Activated CD4-positive, alpha-beta T cell treated with anti-CD3 and anti-CD28 coated beads, Interleukin-2, amount 50 U/mL, for 1 hour (primary cell): Measurements from ENCODE around the gene CERKL.
"Not testable (repeated sequence)": the region's sequence is repeated elsewhere in the genome, so short reads cannot be mapped to it uniquely, and the experiment has no call there.

Experiments used
- DNase-seq: peaks from one replicate; pipeline ENCODE4 v3.0.0-alpha.2; 2020

Gene CERKL, protein sequence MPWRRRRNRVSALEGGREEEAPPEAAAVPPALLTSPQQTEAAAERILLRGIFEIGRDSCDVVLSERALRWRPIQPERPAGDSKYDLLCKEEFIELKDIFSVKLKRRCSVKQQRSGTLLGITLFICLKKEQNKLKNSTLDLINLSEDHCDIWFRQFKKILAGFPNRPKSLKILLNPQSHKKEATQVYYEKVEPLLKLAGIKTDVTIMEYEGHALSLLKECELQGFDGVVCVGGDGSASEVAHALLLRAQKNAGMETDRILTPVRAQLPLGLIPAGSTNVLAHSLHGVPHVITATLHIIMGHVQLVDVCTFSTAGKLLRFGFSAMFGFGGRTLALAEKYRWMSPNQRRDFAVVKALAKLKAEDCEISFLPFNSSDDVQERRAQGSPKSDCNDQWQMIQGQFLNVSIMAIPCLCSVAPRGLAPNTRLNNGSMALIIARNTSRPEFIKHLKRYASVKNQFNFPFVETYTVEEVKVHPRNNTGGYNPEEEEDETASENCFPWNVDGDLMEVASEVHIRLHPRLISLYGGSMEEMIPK

DNA sequence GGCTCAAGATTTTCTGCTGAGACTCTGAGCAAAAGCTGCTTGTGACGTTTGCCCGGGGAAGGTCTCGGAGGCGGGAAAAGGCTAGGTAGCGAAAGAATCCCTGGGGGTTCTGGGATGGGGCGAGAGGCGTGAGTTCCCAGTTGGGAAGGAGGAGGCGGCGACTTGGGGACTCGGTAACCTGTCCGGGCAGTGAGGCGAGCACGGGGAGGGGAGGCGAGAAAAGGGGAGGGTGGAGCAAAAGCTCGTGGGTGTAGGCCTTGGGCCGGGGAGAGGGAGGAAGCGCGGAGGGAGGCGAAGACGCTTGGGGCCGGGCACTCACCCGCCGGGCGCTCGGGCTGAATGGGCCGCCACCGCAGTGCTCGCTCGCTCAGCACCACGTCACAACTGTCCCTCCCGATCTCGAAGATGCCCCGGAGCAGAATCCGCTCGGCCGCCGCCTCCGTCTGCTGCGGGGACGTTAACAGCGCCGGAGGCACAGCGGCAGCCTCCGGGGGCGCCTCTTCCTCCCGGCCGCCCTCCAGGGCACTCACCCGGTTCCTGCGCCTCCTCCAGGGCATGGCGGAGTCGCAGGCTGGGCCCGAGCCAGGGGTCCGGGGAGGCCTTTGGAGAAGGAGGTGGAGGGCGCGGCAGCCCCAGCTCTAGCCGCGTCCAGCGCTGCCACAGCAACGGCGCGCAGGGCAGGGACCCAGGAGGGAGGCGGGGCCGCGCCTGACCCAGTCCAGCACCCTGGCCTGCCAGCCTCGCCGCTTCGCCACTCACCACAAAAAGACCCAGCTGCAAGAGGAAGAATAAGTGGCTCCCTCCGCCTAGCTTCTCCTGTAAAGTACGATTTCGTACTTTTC lies at the start of gene CERKL:
Gene CERKL (minus strand): TSS at position 656 of the 842 bp plus-strand sequence. CDS start 99 bp downstream, at position 557.
- no peak for DNase-seq

DNA sequence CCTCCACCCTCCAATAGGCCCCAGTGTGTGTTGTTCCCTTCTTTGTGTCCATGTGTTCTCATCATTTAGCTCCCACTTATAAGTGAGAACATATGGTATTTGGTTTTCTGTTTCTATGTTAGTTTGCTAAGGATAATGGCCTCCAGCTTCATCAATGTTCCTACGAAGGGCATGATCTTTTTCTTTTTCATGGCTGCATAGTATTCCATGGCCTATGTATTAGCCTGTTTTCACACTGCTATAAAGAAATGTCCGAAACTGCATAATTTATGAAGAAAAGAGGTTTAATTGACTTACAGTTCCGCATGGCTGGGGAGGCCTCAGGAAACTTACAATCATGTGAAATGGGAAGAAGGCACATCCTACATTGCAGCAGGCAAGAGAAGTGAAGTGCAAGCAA lies 45.6 kb upstream of the CERKL start:
- DNase-seq = not testable (repeated sequence)

DNA sequence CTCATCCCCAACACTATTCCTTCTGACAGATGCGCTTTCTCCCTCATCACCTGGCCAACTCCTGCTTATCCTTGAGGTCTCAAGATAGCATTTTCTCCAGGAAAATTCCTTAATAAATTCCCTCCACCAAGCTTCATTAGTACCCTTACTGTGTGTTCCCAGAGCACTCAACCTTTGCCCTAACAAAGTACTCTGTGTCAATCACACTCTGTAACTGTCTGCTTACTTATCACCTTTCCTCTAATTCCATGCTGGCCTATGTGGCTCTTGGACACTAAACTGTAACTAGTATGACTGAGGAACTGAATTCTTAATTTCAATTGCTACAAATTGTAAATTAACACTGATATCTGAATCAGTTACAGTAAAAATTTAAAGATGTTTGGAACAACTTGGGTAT lies 41.3 kb upstream of the CERKL start:
- DNase-seq = no peak

DNA sequence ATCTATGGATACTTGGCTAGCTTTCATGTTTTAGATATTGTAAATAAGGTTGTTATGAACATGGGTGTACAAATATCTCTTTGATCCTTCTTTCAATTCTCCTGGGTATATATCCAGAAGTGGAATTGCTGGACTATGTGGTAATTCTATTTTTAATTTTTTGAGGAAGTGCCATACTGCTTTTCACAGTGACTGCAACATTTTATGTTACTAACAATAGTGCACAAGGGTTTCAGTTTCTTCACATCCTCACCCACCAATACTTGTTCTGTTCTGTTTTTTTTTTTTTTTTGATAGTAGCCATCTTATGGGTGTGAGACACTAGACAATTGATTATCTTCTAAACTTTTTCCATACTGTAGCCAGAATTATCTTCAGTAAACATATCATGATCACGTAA lies 40.7 kb upstream of the CERKL start:
- no peak for DNase-seq

DNA sequence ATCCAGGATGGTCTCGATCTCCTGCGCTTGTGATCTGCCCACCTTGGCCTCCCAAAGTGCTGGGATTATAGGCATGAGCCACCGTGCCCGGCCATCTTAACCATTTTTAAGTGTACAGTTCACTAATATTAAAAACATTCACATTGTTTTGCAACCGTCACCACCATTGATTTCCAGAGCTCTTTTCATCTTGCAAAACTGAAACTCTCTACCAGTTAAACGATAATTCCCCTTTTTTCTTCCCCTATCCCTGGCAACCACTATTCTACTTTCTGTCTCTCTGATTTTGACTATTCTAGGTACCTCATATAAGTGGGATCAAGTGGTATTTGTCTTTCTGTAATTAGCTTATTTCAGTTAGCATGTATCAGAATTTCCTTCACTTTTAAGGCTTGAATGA lies 40.2 kb upstream of the CERKL start:
- no peak for DNase-seq

DNA sequence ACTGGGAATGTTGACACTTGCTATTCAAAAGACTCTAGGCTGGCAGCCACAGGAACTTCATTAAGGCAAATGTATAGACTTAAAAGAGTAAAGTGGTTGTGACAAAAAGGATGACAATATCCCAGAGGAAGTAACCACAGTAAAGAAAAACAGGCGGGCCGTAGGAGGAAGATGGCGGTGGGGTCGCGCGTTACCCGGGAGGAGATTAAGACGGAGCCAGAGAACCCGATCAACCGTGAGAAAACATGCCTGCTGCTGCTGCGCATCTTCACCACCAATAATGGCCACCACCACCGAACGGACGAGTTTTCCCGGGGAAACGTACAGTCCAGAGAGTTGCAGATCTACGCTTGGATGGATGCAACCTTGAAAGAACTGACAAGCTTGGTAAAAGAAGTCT lies 37.4 kb upstream of the CERKL start:
- no peak for DNase-seq

DNA sequence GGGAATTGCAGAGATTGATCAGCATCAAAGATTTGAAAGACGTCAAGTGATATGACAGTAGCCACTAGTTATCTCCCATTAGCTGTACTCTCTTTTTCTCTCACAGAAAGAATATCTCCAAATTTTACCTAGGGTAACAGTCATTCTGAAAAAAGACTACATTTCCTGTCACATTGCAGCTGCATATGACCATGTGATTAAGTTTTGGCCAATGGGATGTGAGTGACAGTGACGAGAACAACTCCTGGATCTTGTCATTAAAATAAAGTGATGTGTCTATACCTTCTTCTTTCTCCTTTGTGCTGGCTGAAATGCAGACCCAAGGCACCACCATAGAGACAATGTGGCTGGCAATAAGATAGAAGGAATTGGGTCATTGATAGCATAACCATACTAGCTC lies 34.0 kb upstream of the CERKL start:
- DNase-seq = no peak

DNA sequence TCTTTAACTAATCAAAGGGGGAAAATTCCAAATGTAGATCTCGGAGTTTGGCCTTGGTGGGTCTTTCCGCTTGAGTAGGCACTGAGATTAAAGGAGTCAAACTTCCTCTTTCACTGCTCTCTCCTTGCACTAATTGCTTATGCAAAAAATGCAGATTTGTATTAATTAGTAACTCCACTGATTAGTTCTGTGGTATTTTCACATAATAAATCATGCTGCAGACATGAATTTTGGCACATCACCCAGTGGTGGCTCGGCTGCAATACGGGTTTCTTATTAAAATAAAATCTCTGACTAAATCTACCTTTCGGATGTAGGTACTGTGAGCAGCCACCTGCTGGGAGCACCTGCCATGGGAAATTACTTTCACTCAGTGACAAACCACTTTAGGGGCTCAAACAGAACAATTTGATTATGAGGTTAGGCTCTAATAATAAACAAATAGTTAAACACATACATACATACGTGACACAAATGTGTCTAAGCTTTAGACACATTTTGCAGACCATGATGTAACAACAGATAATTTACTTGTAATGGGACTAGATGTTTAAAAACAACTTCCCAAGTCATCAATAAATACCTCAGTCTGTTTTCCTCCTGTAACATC lies 29.8 kb upstream of the CERKL start:
- no peak for DNase-seq

DNA sequence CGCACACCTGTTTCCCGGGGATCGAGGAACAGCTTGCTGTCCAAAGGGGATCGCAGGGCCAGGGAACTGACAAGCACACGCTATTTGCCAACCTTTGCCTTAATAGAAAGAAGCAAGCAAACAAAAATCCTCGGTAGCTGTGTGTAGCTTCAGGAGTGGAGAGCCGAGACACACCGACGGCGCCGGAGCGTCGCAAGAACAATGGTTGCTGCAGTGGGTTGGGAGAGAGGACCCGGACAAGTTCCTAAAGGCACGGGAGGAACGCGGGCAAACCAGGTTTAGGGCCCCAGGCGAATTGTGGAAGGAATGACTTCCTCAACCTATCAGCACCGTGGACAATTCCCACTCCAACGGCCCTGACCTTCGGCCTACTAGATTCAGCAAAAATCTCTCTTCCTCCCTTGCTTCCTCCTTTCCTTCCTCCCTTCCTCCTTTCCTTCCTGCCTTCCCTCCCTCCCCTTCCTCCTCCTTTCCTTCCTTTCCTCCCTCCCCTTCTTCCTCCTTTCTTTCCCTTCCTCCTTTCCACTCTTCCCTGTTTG lies 28.3 kb upstream of the CERKL start:
- no peak for DNase-seq

DNA sequence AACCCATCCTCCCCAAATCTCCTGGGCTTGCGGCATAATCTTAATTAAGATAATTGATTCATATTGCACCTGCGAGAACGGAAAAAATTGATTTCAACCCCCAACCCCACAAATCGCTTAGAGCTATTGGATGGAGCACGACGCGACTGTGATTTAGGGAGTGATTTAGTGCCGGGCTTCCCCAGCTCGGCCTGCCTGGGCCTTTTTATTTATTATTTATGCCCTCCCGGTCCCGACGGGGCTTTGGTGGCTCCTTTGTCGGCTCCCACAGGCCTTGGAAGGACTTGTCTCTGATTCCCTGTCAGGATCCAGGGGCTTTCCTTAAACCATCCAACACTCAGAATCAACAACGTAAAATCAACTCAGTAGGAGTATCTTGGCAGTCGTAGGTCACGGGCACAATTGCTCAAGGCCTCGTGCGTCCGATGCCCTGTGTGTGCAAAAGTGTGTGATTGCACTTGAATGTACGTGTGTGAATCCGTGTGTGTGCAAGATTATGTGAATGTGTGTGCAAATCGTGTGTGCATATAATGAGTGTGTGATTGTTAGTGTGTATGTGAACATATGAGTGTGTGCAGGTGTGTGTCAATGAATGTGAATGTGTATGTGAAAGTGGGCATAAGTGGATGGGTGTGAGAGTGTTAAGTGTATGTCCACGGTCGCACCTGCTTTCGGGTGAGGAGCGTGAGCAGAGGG lies 27.7 kb upstream of the CERKL start:
- DNase-seq = no peak

DNA sequence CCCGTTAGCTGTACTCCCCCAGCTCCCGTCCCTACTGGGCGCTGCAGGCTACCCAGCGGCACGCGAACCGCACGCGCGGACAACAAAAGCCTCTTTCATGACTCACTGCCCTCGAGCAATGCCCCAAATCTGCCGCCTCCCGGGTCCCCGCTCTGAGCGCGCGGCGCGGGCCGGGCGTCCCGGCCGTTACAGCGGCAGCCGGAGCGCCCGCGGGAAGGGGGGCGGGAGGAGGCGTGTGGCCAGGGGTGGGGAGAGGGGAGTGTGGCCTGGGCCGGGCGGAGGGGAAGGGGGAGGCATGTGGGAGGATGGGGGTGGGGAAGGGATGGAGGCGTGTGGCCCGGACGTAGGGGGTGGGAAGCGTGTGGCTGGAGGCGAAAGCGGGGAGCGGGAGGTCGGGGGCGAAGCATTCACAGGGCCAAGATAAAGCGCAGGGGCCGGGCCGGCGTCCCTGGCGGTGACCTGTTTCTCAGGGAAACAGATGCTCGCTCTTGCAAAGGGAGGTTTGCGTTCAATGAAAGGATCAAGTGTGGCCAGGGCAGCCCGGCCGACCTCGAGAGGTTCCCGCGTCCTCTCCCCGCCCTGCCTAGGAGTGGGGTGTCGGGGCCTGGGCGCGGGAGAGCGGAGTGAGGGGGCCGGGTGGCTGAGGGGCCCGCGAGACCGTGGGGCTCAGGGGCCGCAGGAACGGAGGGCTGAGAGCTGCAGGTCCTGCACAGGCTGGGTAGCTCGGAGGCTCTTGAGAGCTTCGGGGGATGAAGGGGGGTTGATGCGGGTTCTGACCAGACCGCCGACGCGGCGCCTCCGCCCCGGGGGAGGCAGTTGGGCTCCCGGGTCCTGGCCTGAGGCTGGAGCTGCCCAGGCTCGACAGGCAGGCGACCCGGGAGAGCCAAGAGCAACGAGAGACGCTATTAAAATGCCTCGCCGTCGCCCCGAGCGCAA lies 26.9 kb upstream of the CERKL start:
- DNase-seq = no peak

DNA sequence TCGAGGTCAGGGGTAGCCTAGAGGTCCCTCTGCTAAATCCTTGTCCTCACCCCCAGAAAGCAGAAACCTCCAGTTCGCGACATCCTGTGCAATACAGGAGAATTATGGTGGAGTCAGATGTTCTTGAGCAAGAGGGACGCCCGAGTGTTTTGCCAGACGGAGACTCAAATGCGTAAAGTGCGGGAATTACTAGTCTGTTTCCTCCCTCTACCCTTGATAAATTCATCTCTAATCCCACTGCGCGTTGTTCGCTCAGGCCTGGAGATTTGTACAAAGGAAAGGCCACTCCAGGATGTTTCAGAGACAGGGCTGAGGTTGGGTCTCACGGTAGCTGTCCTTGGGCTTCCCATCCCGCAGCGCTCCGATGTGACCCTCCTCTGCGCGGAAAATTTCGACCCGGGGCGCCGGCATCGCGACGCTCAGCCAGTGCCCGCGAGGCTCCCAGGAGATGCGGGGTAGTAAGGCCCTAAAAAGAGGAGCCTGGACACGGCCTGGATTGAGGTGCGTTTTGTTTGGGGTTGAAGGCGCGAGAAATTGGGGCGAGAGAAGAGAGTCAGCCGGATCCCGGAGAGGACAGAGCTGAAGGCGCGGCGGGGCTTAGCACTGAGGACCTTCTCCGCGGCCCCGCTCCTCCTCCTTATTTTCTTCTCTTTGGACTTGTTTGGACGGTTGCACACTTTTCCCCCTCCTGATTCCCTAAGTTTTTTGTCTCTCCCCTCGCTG lies 26.1 kb upstream of the CERKL start:
- DNase-seq = no peak

DNA sequence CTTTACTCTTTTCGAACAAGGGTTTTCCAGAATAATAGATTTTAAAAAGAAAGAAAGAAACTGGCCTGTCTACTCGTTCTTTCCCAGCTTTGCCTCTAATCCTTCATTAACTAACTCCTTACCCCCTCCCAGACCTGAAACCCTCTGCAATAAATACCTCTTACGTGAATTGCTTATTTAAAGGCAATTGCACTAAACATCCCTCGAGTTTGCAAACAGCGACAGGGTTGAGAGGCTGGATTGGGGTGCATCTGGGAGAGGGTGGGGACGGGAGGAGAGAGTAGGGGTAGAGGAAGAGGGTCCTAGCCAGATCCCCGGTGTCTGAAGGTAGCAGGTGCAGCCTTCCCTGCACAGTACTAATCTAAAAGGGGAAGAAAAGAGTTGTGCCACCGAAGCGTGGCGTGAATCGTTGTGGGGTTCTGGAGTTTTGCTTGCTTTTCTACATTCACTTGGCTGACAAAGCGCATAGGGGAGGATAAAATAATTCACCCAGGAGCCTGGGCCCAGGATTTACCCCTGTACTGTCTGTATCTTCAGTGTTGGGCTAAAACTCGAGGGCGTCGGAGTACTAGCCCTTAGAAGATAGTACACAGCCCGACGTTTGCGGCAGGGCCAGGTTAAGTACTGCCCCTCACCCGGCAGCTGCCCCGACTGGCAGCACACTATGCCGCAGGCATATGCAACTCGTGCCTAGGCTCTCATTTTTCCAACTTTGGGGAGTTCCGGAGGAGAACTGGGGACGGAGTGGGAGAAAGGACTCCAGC lies 25.3 kb upstream of the CERKL start:
- no peak for DNase-seq

DNA sequence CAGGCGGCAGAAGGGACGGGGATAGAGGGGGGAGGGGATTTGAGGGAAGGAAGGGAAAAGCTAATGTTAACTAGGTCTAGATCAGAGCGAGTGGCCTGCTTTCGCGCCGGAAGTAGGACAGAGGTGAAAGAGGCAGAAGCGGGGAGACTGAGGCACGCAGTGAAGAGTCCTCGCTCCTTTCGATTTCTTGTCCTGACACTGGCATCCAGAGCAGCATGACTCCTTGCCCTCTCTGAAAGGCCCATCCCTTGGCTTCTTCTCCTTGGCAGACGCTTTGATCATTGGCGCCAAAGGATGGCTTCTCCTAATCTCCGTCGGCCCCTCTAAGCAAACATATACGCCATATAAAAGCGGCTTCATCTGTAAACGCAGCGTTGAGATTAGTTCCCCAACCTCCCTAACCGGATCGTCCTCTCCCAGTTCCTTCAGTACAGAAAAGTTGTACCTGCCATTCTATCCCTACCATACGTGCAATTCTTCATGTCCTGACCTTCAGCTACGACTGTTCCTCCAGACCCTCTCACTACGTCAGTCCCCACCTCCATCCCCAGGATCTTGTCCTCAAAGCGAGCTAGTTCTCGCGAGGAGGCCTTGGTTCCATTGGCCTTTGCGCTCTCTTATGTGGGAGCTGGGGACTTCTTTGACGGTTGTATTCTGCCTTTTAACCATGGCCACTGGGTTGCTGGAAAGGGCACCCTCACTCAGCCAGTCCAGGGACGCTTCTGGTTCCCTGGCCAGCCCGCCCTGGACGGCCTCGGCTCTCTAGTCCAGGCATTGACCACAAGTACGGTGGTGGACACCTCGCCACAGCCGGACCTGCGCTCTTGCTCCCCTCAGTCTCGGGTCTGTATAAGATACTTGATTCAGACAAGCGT lies 24.3 kb upstream of the CERKL start:
- DNase-seq = no peak

DNA sequence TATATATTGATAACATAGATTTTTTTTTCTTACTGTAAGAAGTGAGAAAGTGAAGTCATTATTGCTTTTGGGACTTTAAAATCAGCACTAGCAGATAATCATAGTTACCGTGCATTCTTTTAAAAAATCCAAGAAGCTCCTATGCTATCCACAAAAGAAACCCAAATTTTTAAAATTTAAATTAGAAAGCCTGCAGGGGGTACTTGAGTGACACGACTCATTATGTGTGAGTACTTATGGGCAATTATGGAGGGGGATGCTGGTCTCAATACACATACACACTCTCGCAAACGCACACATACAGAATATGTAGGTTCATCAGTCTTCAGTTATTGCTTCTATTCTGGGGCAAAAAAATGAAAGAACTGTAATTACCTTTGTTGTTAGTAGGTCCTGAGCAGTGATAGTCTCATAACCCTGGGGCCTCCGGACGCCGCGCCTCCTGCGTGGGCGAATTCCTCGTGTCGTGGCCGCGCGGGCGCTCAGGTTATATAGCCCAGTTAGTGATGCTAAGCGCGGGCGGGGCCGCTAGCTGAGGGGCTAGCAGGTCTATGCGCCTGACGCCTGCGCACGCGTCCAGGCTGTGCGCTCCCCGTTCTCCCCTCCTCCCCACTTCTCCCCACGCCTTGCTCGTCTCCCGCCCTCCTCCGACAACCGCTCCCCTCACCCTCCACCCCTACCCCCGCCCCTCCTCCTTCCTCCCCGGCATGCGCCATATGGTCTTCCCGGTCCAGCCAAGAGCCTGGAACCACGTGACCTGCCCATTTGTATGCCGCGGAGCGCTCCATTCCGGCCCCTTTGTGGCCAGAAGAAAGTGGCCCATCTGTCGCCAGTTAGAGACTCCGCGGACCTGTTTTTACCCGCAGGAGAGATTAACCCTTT lies 23.4 kb upstream of the CERKL start, which contains the start of gene NEUROD1:
Gene NEUROD1 (minus strand): TSS at position 463 of the 882 bp plus-strand sequence. CDS start 1,657 bp downstream, outside the sequence.
- DNase-seq = no peak

DNA sequence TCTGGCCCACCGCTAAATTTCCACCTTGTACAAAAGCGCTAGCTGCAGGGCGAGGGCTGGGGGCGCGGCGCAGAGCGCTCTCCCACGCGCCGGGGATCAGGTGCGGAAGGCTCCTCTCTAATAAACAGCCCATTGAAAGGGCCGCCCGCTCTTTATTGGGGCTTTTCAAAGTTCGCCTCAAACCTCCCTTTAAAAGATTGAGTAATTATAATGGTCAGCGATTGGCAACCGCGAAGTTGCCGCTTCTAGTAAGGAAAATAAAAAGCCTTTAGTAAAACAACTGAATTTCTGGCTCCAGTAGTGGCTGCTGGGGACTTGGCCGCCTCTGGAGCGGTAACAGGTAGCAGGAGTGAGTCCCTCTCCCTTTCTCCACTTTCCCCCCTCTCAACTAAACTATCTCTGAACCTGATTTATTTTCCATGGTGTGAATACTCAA lies 22.7 kb upstream of the CERKL start:
- no peak for DNase-seq

DNA sequence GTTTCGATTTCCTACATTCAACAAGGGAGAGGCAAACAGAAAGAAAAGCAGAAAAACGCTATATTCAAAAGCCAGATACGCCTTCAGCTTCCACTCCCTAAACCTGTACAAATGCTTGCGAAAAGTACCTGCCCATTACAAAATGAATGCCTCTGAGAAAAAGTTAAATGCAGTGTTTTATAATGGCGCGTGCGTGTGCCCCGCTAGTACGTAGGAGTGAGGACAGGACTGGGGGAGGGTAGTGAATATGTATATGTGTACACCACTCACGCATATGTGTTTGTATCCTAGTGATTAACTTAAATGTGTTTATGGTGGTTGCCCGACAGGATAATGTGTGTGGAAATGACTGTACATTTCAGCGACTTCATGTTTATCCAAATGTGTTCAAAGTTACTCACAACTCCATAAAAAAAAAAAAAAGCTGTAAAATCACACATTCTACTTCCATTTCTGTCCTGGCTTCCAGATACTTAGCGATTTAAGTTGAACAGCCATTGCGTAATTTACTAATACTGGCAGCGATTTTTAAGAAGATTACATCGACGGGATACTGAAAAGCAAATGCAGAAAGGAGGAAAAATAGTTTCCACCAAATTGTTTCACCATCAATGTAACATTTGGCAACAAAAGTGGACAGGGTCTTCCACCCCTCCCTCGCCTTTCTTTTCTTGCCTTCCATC lies 22.1 kb upstream of the CERKL start:
- DNase-seq = no peak
